MM.1S (cell line): ENCODE measurements around the gene PDGFD.

Experiments
- CTCF ChIP-seq: fragments of 300-600 bp; sonication (generic); IDR thresholded peaks from 2 replicates; pipeline ENCODE4 v1.5.1; 2016; ENCODE audit warnings: antibody characterized with exemption, low read length, mixed read lengths
- EZH2 ChIP-seq: fragments of 300-600 bp; sonication (generic); optimal IDR thresholded peaks from 2 replicates; pipeline ENCODE3; 2017; ENCODE audit warnings: low read depth, mild to moderate bottlenecking, antibody characterized with exemption, low read length, mixed read lengths

- TF ChIP-seq EZH2 (no peak), CTCF (no peak)
These were observed 85.7 kb downstream of the PDGFD start for GRCh38 chr11:104078245-104078644.
